DND-41 (cell line): ENCODE data around the gene EXOC6.

Experiments
- EZH2 ChIP-seq: IDR thresholded peaks from 3 replicates; pipeline ENCODE4 v1.6.1; 2012; ENCODE audit warnings: borderline replicate concordance, low read depth, mild to moderate bottlenecking, moderate library complexity, low read length, inconsistent platforms; ENCODE audit not compliant: severe bottlenecking
- TF ChIP-seq, protein P1 (sequence below): IDR thresholded peaks from 2 replicates; pipeline ENCODE4 v1.5.1; 2012; ENCODE audit warnings: borderline replicate concordance, low read length, moderate library complexity, mild to moderate bottlenecking; ENCODE audit not compliant: poor library complexity, severe bottlenecking; ENCODE audit errors: extremely low read depth

DNA sequence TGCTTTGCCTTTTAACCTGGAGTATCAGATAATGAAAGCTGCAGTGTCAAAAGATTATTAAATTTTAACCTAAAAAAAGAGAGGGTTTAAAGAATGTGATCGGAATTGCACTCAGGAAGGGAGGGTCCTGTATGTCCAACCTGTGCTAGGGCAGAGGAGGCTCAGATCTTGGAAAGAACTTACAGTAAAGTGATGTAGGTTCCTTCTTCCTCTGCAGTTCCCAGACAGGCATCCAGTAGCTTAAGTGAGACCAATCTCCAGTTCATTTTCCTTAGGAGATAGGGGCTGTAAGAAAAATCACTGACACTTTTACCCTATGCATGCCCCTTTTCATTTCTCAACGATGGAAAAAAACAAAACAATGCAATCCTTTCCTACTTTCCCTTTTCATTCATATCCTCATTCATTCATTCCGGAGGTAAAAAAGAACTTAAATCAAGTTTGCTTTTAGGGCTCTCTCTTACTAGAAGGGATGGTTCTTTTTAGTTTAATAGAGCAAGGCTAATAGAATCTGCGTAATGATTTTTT lies 28.3 kb downstream of the EXOC6 start:
- TF ChIP-seq EZH2, result no peak
- TF ChIP-seq, protein P1, sequence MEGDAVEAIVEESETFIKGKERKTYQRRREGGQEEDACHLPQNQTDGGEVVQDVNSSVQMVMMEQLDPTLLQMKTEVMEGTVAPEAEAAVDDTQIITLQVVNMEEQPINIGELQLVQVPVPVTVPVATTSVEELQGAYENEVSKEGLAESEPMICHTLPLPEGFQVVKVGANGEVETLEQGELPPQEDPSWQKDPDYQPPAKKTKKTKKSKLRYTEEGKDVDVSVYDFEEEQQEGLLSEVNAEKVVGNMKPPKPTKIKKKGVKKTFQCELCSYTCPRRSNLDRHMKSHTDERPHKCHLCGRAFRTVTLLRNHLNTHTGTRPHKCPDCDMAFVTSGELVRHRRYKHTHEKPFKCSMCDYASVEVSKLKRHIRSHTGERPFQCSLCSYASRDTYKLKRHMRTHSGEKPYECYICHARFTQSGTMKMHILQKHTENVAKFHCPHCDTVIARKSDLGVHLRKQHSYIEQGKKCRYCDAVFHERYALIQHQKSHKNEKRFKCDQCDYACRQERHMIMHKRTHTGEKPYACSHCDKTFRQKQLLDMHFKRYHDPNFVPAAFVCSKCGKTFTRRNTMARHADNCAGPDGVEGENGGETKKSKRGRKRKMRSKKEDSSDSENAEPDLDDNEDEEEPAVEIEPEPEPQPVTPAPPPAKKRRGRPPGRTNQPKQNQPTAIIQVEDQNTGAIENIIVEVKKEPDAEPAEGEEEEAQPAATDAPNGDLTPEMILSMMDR, result no peak
